Stimulated activated CD4-positive, alpha-beta T cell treated with anti-CD3 and anti-CD28 coated beads, TNF-alpha, amount 100 ng/mL, for 48 hours (primary cell): Measurements from ENCODE around the gene NCMAP.
"Not testable (repeated sequence)": the region's sequence is repeated elsewhere in the genome, so short reads cannot be mapped to it uniquely, and the experiment has no call there.

Source experiments
- DNase-seq, 3 donors: peaks; one replicate each; pipeline ENCODE4 v3.0.0-alpha.2; 2020; ENCODE audit warnings: low read depth in 3 of 3

The NCMAP gene

DNA sequence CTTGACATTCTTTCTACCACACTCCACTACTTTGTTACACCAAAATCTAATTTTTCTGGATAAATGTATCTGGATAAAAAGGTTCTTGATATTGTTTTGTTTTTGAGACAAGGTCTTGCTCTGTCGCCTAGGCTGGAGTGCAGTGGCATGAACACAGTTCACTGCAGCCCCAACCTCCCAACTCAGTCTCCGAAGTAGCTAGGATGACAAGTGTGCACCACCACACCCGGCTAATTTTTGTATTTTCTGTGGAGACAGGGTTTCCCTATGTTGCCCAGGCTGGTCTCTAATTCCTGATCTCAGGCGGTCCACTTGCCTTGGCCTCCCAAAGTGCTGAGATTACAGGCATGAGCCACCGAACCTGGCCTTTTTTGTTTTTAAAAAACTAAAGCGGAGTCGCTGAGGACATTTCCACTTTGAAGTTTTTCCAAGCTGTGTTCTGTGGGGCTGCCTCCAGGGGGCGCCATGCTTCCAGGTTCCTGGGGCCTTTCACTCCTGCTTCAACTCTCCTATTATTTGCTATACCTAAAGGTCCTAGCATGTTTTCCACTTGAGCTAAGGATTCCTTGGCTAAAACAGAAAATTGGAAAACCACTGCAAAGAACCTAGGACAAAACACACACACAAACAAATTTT lies 14.1 kb upstream of the NCMAP start:
- DNase-seq = no peak

DNA sequence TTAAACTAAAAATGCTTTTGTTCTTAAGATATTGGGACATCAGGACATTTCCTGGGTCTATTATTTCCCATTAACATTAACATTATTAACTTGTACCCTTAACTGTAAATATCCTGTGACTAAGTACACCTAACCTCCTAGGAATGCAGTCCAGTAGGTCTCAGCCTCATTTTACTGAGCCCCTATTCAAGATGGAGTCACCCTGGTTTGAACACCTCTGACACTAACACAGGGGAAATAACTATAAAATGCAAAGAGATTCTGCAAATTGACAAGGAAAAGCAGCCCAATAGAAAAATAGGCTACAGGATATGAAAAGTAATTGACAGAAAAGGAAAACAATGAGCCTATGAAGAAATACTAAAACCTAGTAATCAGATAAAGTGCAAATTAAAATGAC lies 11.6 kb upstream of the NCMAP start:
- DNase-seq = no peak

DNA sequence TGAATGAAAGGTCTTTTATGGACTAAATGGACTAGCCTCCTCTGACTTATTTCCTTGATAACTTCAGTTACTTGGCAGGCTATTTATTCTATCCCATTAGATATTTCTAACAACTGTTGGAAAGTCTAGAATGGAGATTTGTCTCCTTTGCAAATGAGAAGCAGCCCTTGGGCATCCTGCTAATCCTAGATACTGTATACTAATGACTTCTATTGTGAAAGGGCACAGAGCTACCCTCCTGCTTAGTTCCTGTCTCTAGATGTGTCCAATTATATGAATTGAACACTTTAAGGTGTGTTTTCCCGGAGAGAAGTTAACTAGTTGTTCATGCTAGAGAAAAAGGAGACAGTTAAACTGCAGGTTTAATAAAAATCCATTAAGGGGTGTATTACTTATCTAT lies 10.2 kb upstream of the NCMAP start:
- DNase-seq = no peak

GRCh38 chr1:24547195-24547594 lies 8.7 kb upstream of the NCMAP start:
- DNase-seq = no peak

GRCh38 chr1:24548070-24548469 lies 7.8 kb upstream of the NCMAP start:
- DNase-seq = no peak

GRCh38 chr1:24549210-24549609 lies 6.7 kb upstream of the NCMAP start:
- not testable (repeated sequence) for DNase-seq

- DNase-seq = no peak
Measured at GRCh38 chr1:24551290-24551959, 4.5 kb upstream of the NCMAP start.

DNA sequence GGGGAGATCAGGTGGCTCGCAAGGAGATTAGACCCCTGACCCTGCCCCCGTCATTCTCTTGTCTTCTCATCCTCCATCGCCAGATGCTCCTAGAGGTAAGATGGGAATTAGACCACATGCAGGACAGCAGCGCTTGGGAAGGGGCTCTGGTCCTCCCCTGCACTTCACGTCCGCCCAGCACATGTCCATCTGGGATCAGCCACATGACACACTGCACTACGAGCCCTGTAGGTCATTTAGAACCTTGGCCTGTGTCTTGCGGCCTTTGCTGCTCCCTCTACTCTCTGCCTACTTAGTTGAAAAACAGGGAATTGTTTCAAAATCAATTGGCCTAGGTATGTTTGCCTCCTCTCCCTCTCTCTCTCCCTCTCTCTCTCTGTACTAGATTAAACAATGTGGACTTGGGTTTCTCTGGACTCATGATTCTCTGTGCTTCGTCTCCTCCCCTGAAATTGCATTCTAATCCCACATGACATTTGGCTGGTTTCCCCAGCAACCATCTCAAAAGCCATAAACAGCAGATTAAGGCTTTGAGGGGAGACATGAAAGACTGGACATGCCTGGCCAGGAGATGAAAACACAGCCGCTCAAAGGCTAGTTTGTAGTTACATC lies 3.8 kb upstream of the NCMAP start:
- no peak for DNase-seq

DNA sequence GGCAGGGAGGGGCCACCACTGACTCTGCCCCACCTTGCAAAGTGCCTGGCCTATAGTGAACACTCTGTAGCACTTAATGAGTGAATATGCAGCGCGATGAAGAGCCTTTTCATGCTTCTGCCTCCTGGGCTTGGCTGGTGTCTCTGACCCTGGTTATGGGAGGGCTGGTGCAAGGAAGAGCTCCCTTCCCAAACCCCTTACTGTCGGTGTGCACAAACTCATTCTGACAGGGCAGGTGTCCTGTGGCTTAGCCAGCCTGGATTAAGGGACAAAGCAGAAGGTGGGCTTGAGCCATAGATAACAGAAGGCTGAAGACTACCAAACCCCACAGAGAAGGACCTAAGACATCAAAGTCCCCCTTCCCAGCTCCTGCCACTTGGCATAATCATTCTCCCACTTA lies 2.0 kb upstream of the NCMAP start:
- no peak for DNase-seq

- no peak for DNase-seq
Measured at GRCh38 chr1:24554714-24555113, 1.2 kb upstream of the NCMAP start.

DNA sequence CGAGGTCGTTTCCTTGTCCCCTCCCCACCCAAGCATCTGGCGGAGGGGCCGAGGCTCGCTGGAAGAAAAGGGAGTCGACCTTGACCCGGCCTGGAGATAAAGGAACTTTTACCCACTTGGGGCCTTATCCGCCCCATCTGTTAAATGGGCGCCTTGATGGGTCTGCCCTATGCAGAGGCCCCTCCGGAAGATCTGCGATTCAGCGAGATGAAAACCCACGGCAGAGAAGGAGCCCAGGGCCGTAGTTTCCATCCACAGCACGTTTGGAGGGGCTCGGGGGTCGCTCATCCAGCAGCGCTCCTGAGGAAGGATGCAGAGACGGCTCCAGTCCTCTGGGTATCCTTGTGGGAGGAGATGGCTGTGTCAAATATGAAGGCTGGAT lies 518 bp downstream of the NCMAP start:
- no peak for DNase-seq

DNA sequence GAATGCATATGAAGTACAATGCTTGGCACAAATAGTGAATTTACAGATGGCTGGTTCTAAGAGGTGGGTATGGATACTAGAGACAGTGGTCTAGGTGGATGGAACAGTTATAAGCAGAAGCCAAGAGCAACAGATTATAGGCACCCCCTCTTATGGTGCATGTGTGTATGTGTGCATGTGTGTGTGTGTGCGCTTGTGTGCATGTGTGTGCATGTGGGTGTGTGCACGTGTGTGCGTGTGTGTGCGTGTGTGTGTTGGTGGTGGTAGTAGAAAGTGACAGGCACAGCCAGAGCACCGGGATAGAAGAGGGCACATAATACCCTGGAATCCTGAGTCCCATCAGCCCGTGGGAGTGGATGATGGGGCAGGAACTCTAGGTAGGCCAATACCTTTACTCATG lies 1.3 kb downstream of the NCMAP start:
- no peak for DNase-seq

DNA sequence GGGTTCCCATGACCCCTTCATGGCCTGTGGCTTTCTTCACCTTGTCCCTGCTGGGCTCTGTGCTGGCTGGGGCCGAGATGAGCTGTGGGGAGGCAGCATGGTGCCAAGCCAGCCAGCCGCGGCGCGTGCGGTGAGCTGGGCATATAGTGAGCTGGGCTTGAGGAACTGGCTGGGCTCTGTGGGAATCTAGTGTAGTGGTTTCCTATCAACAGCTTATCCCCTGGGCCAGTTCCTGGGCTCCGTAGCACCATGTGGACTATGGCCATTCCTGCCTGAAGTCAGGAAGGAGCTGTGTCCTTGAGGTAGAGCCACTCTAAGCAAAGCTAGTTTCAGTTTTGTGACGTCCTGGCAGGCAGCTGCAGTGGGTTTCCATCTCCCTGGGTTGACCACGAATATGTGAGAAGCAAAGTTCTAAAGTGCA lies 1.8 kb downstream of the NCMAP start:
- DNase-seq = no peak

DNA sequence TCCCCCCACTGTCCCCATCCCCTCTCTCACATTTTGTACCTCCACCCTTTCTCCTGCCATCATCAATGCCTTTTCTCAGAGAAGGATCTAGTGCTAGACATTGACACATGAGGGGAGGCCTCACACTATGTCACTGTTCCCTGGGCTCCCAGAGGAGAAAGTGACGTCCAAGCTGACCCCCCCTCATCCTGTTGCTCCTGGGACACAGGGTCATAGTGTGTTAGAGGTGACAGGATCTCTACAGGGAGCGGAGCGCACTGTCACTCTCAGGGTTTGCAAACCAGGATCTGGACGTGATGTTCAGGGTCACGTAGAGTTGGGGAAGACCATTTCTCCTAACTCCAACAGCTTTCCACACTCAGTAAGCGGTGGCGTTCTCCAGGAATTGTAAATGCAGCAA lies 2.6 kb downstream of the NCMAP start:
- DNase-seq = no peak

- no peak for DNase-seq
Measured at GRCh38 chr1:24558902-24559791, 3.3 kb downstream of the NCMAP start.

DNA sequence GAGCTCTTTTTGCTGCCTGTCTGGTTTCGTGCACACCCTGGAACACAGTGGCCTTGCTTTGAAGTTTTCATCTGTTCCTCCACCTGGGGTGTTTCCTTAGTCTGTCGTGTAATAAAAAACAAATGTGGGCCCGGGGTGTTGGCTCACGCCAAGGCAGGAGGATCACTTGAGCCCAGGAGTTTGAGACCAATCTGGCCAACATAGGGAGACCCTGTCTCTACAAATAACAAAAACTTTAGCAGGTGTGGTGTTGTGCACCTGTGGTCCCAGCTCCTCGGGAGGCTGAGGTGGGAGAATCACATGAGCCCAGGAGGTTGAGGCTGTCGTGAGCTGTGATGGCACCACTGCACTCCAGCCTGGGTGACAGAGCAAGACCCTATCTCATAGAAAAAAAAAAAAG lies 4.5 kb downstream of the NCMAP start:
- DNase-seq = no peak

- DNase-seq = no peak
Measured at GRCh38 chr1:24562625-24563024, 6.7 kb downstream of the NCMAP start.

DNA sequence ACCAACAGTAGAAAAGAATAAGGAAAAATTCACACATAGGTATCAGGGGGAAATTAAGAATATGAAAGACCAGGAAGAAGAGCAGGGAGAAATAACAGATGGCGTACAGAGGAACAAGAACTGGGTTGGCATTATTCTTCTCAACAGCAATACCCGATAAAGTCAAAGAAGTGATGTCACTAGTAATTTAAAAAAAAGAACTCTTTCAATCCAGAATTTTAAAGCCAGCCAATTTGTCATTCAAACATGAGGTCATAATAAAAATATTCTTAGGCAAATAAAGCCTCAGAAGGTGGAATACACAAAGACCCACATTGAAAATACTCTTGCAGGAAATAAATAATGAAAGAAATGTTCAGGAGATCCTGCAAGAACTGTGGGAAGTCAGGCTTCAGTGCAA lies 8.8 kb downstream of the NCMAP start:
- DNase-seq = no peak

- no peak for DNase-seq
Measured at GRCh38 chr1:24566236-24566867, 10.5 kb downstream of the NCMAP start.

DNA sequence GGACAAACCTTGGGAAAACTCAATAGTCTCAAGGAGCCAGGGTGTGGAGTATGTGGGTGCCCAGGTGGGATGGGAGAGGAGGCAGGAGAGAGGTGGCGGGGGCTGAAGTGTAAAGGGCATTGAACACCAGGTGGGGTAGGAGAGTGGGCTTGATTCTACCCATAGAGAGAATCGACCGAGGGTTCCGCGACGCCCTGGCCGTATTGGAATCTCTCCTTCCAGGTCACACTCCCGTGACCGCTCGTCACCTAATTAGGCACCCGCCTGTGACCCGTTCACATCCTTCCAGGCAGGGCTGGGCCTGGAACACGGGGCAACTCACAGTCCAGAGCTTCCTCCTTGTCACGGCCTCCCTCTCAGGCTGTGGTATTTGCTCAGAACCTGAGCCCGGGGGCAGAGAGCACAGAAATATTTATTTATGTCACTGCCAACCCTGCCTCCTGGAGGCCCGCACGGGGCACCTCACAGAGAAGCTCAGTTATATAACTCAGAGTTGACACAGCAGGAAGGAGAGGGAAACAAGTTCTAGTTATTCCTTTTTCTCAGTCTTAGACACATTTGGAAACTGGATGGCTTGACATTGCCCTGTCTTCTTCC lies 12.0 kb downstream of the NCMAP start:
- DNase-seq = no peak

DNA sequence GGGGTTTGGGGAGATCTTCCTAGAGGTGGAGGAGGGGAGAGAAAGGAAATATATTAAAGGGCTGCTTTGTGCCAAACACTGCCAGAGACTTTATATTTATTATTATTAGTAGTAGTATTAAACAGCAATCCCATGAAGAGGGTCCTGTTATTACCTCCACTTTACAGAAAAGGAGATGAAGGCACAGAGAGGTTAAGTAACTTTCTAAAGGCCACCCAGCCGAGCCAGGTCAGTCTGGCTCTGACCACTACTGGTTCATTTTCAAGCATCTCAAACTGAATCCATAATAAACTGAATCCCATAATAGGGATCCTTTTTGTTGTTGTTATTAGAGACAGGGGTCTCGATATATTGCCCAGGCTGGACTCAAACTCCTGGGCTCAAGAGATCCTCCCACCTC lies 12.6 kb downstream of the NCMAP start:
- no peak for DNase-seq
